Panc1 (cell line): ENCODE results near the gene SOCS6. TPM values are rescaled to one million over a fixed set of nuclear protein-coding genes. Genes with fewer than 3 reads are reported as not detected.

Experiments used
- ATAC-seq: fragments of 200-7000 bp; cut with Tn5 transposase; 2 replicates; pipeline ENCODE4 v1.9.1; 2020; ENCODE audit warnings: mild to moderate bottlenecking, moderate library complexity
- BruUV-seq: library from RNA; stranded (reverse); fragments of 400-500 nt; replicated peaks from 2 replicates; lab custom pipeline; 2021; lab: Mats Ljungman, UMichigan
- CTCF ChIA-PET: fragments of 300-600 bp; sonication (Branson Sonifier 250); formaldehyde crosslinking; loops from one replicate; lab custom pipeline; 2022; ENCODE audit warnings: antibody characterized with exemption; lab: Charles Lee
- POLR2A ChIA-PET: fragments of 300-600 bp; sonication (Branson Sonifier 250); formaldehyde crosslinking; loops from one replicate; lab custom pipeline; 2022; ENCODE audit warnings: antibody characterized with exemption; lab: Charles Lee
- DNase-seq: peaks from one replicate; pipeline ENCODE4 v3.0.0-alpha.2; 2010; ENCODE audit warnings: low read depth, low spot score
- H3K27ac ChIP-seq: 2 replicates; pipeline ENCODE4 v1.5.1; 2011; ENCODE audit warnings: mild to moderate bottlenecking, low read length, inconsistent platforms
- H3K27me3 ChIP-seq: fragments of 200-500 bp; sonication (Bioruptor generic); 2 replicates; pipeline ENCODE4 v1.6.0; 2014; ENCODE audit warnings: low read length, inconsistent platforms; ENCODE audit not compliant: control insufficient read depth, insufficient read depth
- H3K36me3 ChIP-seq: fragments of 200-500 bp; sonication (Bioruptor generic); 2 replicates; pipeline ENCODE4 v1.5.1; 2014; ENCODE audit warnings: inconsistent platforms, mild to moderate bottlenecking, low read length, moderate library complexity; ENCODE audit not compliant: control insufficient read depth, insufficient read depth
- H3K4me1 ChIP-seq: 2 replicates; pipeline ENCODE4 v1.5.1; 2011; ENCODE audit warnings: inconsistent platforms, mild to moderate bottlenecking, low read length, moderate library complexity; ENCODE audit not compliant: control insufficient read depth, insufficient read depth
- H3K4me3 ChIP-seq, 2 experiments: 2 replicates each; pipeline ENCODE4 v1.5.1; 2011 to 2012; ENCODE audit warnings: low read depth in 2 of 2, low read length in 2 of 2, mild to moderate bottlenecking in 2 of 2, inconsistent platforms in 1 of 2, moderate library complexity in 1 of 2
- H3K9me3 ChIP-seq: fragments of 200-500 bp; sonication (Bioruptor generic); 2 replicates; pipeline ENCODE4 v1.5.1; 2014; ENCODE audit warnings: low read depth, mild to moderate bottlenecking, inconsistent platforms, low read length, moderate library complexity; ENCODE audit not compliant: control insufficient read depth, insufficient read depth
- CTCF ChIP-seq: fragments of 450-650 bp; IDR thresholded peaks from 2 replicates; pipeline ENCODE4 v1.5.1; 2017; ENCODE audit warnings: mild to moderate bottlenecking
- POLR2AphosphoS5 ChIP-seq: IDR thresholded peaks from 2 replicates; pipeline ENCODE4 v1.6.1; 2012; ENCODE audit warnings: mild to moderate bottlenecking, low read depth, low read length, moderate library complexity
- REST ChIP-seq, 2 experiments: IDR thresholded peaks; 2 replicates each; pipeline ENCODE4 v1.6.1; 2011 to 2012; ENCODE audit warnings: low read depth in 2 of 2, control low read depth in 1 of 2, low read length in 1 of 2, mild to moderate bottlenecking in 1 of 2, moderate library complexity in 1 of 2; ENCODE audit not compliant: insufficient read depth in 1 of 2
- SIN3A ChIP-seq: IDR thresholded peaks from 2 replicates; pipeline ENCODE4 v1.6.1; 2012; ENCODE audit warnings: low read depth, mild to moderate bottlenecking, low read length, moderate library complexity, borderline replicate concordance; ENCODE audit not compliant: insufficient read depth
- TCF7L2 ChIP-seq: IDR thresholded peaks from 2 replicates; pipeline ENCODE4 v1.6.1; 2011; ENCODE audit warnings: mild to moderate bottlenecking, low read depth, low read length, inconsistent platforms
- in situ Hi-C: cut with HindIII; loops from 2 replicates; pipeline ENCODE4 v1.10.0; 2016; ENCODE audit warnings: low sequenced_read_pairs, low pct_unique_long_range_greater_than_20kb
- intact Hi-C: fragments of 100-400 bp; cut with micrococcal nuclease; formaldehyde crosslinking; loops from one replicate; pipeline ENCODE4 v1.10.0; 2022; ENCODE audit not compliant: unreplicated experiment
- total RNA-seq: library from RNA; stranded (reverse); gene quantifications from one replicate; pipeline ENCODE4 v1.2.1, GENCODE V29; 2021; ENCODE audit not compliant: unreplicated experiment

SOCS6 gene
- total RNA-seq, 1 experiment from 2014 or later, result 43.0 TPM

GRCh38 chr18:70334264-70334663, 45.4 kb downstream of the SOCS6 start:
- Histone ChIP-seq H3K36me3 (peaks cover 11% of the 10 kb centered on the region; the same call in 1 of the 2 replicates), H3K4me1 (peaks cover 8% of the 10 kb centered on the region), H3K27me3 (no peaks in the 10 kb centered on the region), H3K4me3 (no peak overlapping the region), H3K27ac (peak overlapping the region; percentile 68; the same call in 1 of the 2 replicates), H3K9me3 (peaks cover 22% of the 10 kb centered on the region; the same call in 1 of the 2 replicates)
- POLR2A ChIA-PET, result no interaction called here
- intact Hi-C loops, result no loop called here
- in situ Hi-C loops, result no loop called here
- DNase-seq (no peak), ATAC-seq (no peak)
- no peak for TF ChIP-seq CTCF
- no peak for TF ChIP-seq POLR2AphosphoS5
- no peak for TF ChIP-seq SIN3A
- no peak for TF ChIP-seq REST (IDR thresholded peaks at IDR 0.05; ENCODE audit: insufficient read depth in 1 of 2, low read depth in 2 of 2, low read length in 1 of 2)
- TF ChIP-seq TCF7L2, result no peak
- no TSS peak for BruUV-seq
- CTCF ChIA-PET, result no interaction called here

- Histone ChIP-seq H3K4me3 (no peak overlapping the region), H3K36me3 (peaks cover 7% of the 10 kb centered on the region; the same call in 1 of the 2 replicates), H3K9me3 (peaks cover 22% of the 10 kb centered on the region; the same call in 1 of the 2 replicates), H3K4me1 (peaks cover 8% of the 10 kb centered on the region), H3K27ac (peak overlapping the region; percentile 68), H3K27me3 (no peaks in the 10 kb centered on the region)
- BruUV-seq, result no TSS peak
- DNase-seq (no peak), ATAC-seq (no peak)
- CTCF ChIA-PET, result no interaction called here
- in situ Hi-C loops, result no loop called here
- intact Hi-C loops, result no loop called here
- TF ChIP-seq POLR2AphosphoS5, result no peak
- no peak for TF ChIP-seq TCF7L2
- no peak for TF ChIP-seq SIN3A
- TF ChIP-seq CTCF, result no peak
- no peak for TF ChIP-seq REST (IDR thresholded peaks at IDR 0.05; ENCODE audit: insufficient read depth in 1 of 2, low read depth in 2 of 2, low read length in 1 of 2)
- POLR2A ChIA-PET, result interaction anchor here (0.7 kb wide), 1 partner anchor 34 kb away, joined by 3 read pairs; no protein-coding TSS in a partner anchor
Observed at GRCh38 chr18:70334728-70335329, 46.0 kb downstream of the SOCS6 start.
